HUES64 (cell line): ENCODE measurements around the gene DYNC2I2.
"Not testable (repeated sequence)": the region's sequence is repeated elsewhere in the genome, so short reads cannot be mapped to it uniquely, and the experiment has no call there.

Source experiments
- H3K27ac ChIP-seq: 2 replicates; pipeline ENCODE4 v1.7.0; 2013; ENCODE audit warnings: low read depth, low read length, inconsistent platforms
- H3K27me3 ChIP-seq: 2 replicates; pipeline ENCODE4 v1.6.1; 2013; ENCODE audit warnings: mild to moderate bottlenecking, low read length; ENCODE audit not compliant: insufficient read depth
- H3K36me3 ChIP-seq: 2 replicates; pipeline ENCODE4 v1.6.1; 2013; ENCODE audit warnings: mild to moderate bottlenecking, low read length; ENCODE audit not compliant: insufficient read depth
- H3K4me1 ChIP-seq: 2 replicates; pipeline ENCODE4 v1.6.1; 2013; ENCODE audit warnings: mild to moderate bottlenecking, low read length, moderate library complexity; ENCODE audit not compliant: insufficient read depth
- H3K4me3 ChIP-seq: 2 replicates; pipeline ENCODE4 v1.5.1; 2013; ENCODE audit warnings: mild to moderate bottlenecking, low read length, moderate library complexity
- H3K9ac ChIP-seq: 2 replicates; pipeline ENCODE4 v1.6.1; 2013; ENCODE audit warnings: mild to moderate bottlenecking, low read depth, low read length
- H3K9me3 ChIP-seq: 2 replicates; pipeline ENCODE4 v1.6.1; 2013; ENCODE audit warnings: low read depth, low read length; ENCODE audit not compliant: insufficient read depth
- WGBS: fragments of 150-250, 120-280 bp; methylation state at CpG from one replicate; pipeline ENCODE4 v1.1.7; 2013; ENCODE audit warnings: missing lambda C conversion rate; 5-methylcytosine and 5-hydroxymethylcytosine counted together

Gene DYNC2I2

GRCh38 chr9:128651798-128652197 is 4.8 kb downstream of the DYNC2I2 start:
- no peak overlapping the region for H3K27ac ChIP-seq
- H3K4me1 ChIP-seq: no peaks in the 10 kb centered on the region
- H3K27me3 ChIP-seq: no peaks in the 10 kb centered on the region
- 0 out of 2 replicates have a peak, but pooled peaks cover 3% of the 10 kb centered on the region for H3K36me3 ChIP-seq
- 96% methylated on average over 5 of the region's 5 CpGs for WGBS
- no peaks in the 10 kb centered on the region for H3K9me3 ChIP-seq
- H3K4me3 ChIP-seq: no peak overlapping the region
- H3K9ac ChIP-seq: no peak overlapping the region

- H3K4me3 ChIP-seq, H3K27ac ChIP-seq, H3K9ac ChIP-seq, H3K9me3 ChIP-seq, H3K27me3 ChIP-seq, H3K36me3 ChIP-seq, H3K4me1 ChIP-seq: not testable (repeated sequence)
- WGBS: 93% methylated on average over 9 of the region's 9 CpGs
Measured at GRCh38 chr9:128648206-128648605, 8.4 kb downstream of the DYNC2I2 start.

- Histone ChIP-seq H3K27ac (no peak overlapping the region), H3K4me3 (no peak overlapping the region)
Measured at GRCh38 chr9:128643519-128644300, 12.9 kb downstream of the DYNC2I2 start.

GRCh38 chr9:128642675-128643245 is 13.9 kb downstream of the DYNC2I2 start:
- Histone ChIP-seq H3K36me3 (peaks cover 22% of the 10 kb centered on the region), H3K4me3 (no peak overlapping the region), H3K27ac (no peak overlapping the region), H3K9ac (no peak overlapping the region), H3K4me1 (no peaks in the 10 kb centered on the region), H3K27me3 (no peaks in the 10 kb centered on the region), H3K9me3 (no peaks in the 10 kb centered on the region)
- 94% methylated on average over 12 of the region's 12 CpGs for WGBS

More at GRCh38 chr9:128643519-128644300, 12.9 kb downstream of the DYNC2I2 start:
- H3K4me1 ChIP-seq: no peaks in the 10 kb centered on the region
- H3K36me3 ChIP-seq: peaks cover 16% of the 10 kb centered on the region
- no peaks in the 10 kb centered on the region for H3K9me3 ChIP-seq
- no peak overlapping the region for H3K9ac ChIP-seq
- no peaks in the 10 kb centered on the region for H3K27me3 ChIP-seq
- 83% methylated on average over 12 of the region's 12 CpGs for WGBS

- peaks cover 33% of the 10 kb centered on the region for H3K36me3 ChIP-seq
- H3K27ac ChIP-seq: no peak overlapping the region
- H3K9me3 ChIP-seq: no peaks in the 10 kb centered on the region
- WGBS: 97% methylated on average over 18 of the region's 18 CpGs
- H3K9ac ChIP-seq: no peak overlapping the region
- H3K27me3 ChIP-seq: no peaks in the 10 kb centered on the region
- no peak overlapping the region for H3K4me3 ChIP-seq
- peaks cover 3% of the 10 kb centered on the region for H3K4me1 ChIP-seq
Measured at GRCh38 chr9:128640603-128641002, 16.0 kb downstream of the DYNC2I2 start.

- peaks cover 48% of the 10 kb centered on the region for H3K36me3 ChIP-seq
Measured at GRCh38 chr9:128638580-128638979, 18.1 kb downstream of the DYNC2I2 start.

GRCh38 chr9:128637656-128638055 is 19.0 kb downstream of the DYNC2I2 start:
- 96% methylated on average over 10 of the region's 10 CpGs for WGBS
- H3K27ac ChIP-seq: no peak overlapping the region
- no peak overlapping the region for H3K9ac ChIP-seq
- H3K27me3 ChIP-seq: no peaks in the 10 kb centered on the region
- H3K9me3 ChIP-seq: no peaks in the 10 kb centered on the region
- peaks cover 8% of the 10 kb centered on the region for H3K4me1 ChIP-seq
- H3K36me3 ChIP-seq: peaks cover 57% of the 10 kb centered on the region
- no peak overlapping the region for H3K4me3 ChIP-seq

More at GRCh38 chr9:128638580-128638979, 18.1 kb downstream of the DYNC2I2 start:
- Histone ChIP-seq H3K27ac (no peak overlapping the region), H3K4me1 (peaks cover 8% of the 10 kb centered on the region), H3K9me3 (no peaks in the 10 kb centered on the region), H3K27me3 (no peaks in the 10 kb centered on the region), H3K9ac (no peak overlapping the region), H3K4me3 (no peak overlapping the region)
- 96% methylated on average over 2 of the region's 4 CpGs for WGBS

- Histone ChIP-seq H3K36me3 (peaks cover 65% of the 10 kb centered on the region), H3K9ac (peak overlapping the region; percentile 71)
- 94% methylated on average over 20 of the region's 20 CpGs for WGBS
Measured at GRCh38 chr9:128636556-128637530, 19.8 kb downstream of the DYNC2I2 start.

GRCh38 chr9:128636024-128636390 is 20.6 kb downstream of the DYNC2I2 start:
- peak overlapping the region; percentile 92 for H3K27ac ChIP-seq
- 0 out of 2 replicates have a peak overlapping the region, but pooled peaks have one; percentile 23 for H3K4me3 ChIP-seq
- peak overlapping the region; percentile 71 for H3K9ac ChIP-seq
- no peaks in the 10 kb centered on the region for H3K27me3 ChIP-seq
- peaks cover 8% of the 10 kb centered on the region for H3K4me1 ChIP-seq
- peaks cover 70% of the 10 kb centered on the region for H3K36me3 ChIP-seq
- 60% methylated on average over 16 of the region's 16 CpGs for WGBS
- no peaks in the 10 kb centered on the region for H3K9me3 ChIP-seq

More at GRCh38 chr9:128636556-128637530, 19.8 kb downstream of the DYNC2I2 start:
- Histone ChIP-seq H3K9me3 (no peaks in the 10 kb centered on the region), H3K27ac (peak overlapping the region; percentile 92), H3K4me3 (no peak overlapping the region), H3K4me1 (peaks cover 8% of the 10 kb centered on the region), H3K27me3 (no peaks in the 10 kb centered on the region)

- Histone ChIP-seq H3K9ac (peak overlapping the region; percentile 71), H3K36me3 (peaks cover 69% of the 10 kb centered on the region), H3K4me3 (0 out of 2 replicates have a peak overlapping the region, but pooled peaks have one; percentile 23), H3K27ac (peak overlapping the region; percentile 92), H3K9me3 (no peaks in the 10 kb centered on the region), H3K27me3 (no peaks in the 10 kb centered on the region), H3K4me1 (peaks cover 8% of the 10 kb centered on the region)
- WGBS: 47% methylated on average over 20 of the region's 20 CpGs
Measured at GRCh38 chr9:128635266-128636023, 21.2 kb downstream of the DYNC2I2 start.
